Measurements from ENCODE around the gene RNPEP.

- TF ChIP-seq CTCF (IDR thresholded peaks at IDR 0.05; ENCODE audit: low read length) (no peak), EZH2 (IDR thresholded peaks at IDR 0.05; ENCODE audit: borderline replicate concordance, low read length) (no peak)
Observed at GRCh38 chr1:202054094-202054493, 71.6 kb downstream of the RNPEP start.
